ENCODE results near the gene RGS17. TPM values are rescaled to one million over a fixed set of nuclear protein-coding genes. Genes with fewer than 3 reads are reported as not detected.

RGS17 gene
- total and polyA plus RNA-seq, 2 donors, result 1.6 to 2.4 TPM

DNA sequence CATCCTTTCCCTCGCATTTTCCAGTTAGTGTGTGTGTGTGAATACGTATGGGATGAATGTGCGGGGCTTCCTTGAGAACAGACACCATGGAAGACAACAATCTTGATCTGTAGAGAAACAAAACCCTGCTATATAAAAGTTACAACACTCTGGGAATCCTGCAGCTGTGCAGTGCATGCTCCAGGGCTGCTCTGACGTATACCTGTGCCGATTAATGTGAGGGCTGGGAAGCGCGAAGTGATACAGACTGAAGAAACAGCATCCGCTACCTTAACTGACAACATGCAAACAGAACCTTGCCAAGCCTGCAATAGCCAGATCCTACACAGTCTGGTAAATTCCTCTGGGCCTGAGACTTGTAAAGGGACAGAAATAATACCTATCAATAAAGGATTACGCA lies 96.9 kb downstream of the RGS17 start:
- no peak overlapping the region for H3K27ac ChIP-seq (ENCODE audit: low read depth in 1 of 2, low read length in 1 of 2)
- no peaks in the 10 kb centered on the region for H3K36me3 ChIP-seq (ENCODE audit: control insufficient read depth in 2 of 2, insufficient read depth in 2 of 2, low read length in 1 of 2)
- no peak for DNase-seq (ENCODE audit: low read depth in 6 of 9, low spot score in 9 of 9)
- H3K9me3 ChIP-seq (ENCODE audit: control insufficient read depth in 2 of 2, insufficient read depth in 1 of 2, low read length in 1 of 2), result no peaks in the 10 kb centered on the region
- 96% methylated on average over 9 of the region's 9 CpGs for WGBS
- no peaks in the 10 kb centered on the region for H3K4me1 ChIP-seq (ENCODE audit: control insufficient read depth in 2 of 2, insufficient read depth in 2 of 2, low read length in 2 of 2)
- H3K4me3 ChIP-seq (ENCODE audit: low read length in 2 of 2), result no peak overlapping the region
- H3K27me3 ChIP-seq (ENCODE audit: control insufficient read depth in 2 of 2, insufficient read depth in 1 of 2, low read length in 1 of 2), result no peaks in the 10 kb centered on the region

DNA sequence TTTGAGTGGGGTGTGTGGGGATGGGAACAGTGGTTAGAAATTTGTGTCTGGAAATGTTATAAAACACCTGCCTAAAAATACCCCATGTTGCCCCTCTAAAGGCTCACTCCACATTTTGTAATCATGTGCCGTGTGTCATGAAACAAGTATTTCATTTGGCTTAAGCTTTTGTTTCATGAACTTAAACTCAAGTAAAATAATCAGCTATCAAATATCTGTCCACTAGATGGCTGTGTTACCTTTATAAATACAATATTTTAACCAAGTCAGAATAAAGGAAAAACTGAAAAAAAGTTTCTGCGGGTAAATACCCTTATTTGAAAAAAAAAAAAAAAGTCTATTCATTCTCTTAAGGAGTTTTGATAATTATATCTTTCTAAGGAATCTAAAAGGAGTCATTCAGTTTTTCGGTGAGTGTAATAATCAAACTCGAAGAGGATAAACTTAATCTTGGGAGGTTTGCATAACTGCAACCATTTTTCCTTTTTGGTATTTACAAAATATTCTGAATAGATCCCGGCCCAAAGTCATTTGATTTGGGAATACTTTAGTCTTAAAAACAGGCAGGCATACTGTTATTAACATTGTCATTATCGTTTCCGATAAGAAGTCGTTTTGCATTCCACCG lies 98.7 kb downstream of the RGS17 start:
- 80% methylated on average over 9 of the region's 9 CpGs for WGBS
- DNase-seq (ENCODE audit: low read depth in 6 of 9, low spot score in 9 of 9), result peak in 1 of 9 donors; percentile 28
- H3K4me1 ChIP-seq (ENCODE audit: control insufficient read depth in 2 of 2, insufficient read depth in 2 of 2, low read length in 2 of 2), result no peaks in the 10 kb centered on the region
- no peaks in the 10 kb centered on the region for H3K36me3 ChIP-seq (ENCODE audit: control insufficient read depth in 2 of 2, insufficient read depth in 2 of 2, low read length in 1 of 2)
- H3K9me3 ChIP-seq (ENCODE audit: control insufficient read depth in 2 of 2, insufficient read depth in 1 of 2, low read length in 1 of 2), result no peaks in the 10 kb centered on the region
- H3K27me3 ChIP-seq (ENCODE audit: control insufficient read depth in 2 of 2, insufficient read depth in 1 of 2, low read length in 1 of 2), result no peaks in the 10 kb centered on the region
- H3K27ac ChIP-seq (ENCODE audit: low read depth in 1 of 2, low read length in 1 of 2), result no peak overlapping the region
- H3K4me3 ChIP-seq (ENCODE audit: low read length in 2 of 2), result no peak overlapping the region

DNA sequence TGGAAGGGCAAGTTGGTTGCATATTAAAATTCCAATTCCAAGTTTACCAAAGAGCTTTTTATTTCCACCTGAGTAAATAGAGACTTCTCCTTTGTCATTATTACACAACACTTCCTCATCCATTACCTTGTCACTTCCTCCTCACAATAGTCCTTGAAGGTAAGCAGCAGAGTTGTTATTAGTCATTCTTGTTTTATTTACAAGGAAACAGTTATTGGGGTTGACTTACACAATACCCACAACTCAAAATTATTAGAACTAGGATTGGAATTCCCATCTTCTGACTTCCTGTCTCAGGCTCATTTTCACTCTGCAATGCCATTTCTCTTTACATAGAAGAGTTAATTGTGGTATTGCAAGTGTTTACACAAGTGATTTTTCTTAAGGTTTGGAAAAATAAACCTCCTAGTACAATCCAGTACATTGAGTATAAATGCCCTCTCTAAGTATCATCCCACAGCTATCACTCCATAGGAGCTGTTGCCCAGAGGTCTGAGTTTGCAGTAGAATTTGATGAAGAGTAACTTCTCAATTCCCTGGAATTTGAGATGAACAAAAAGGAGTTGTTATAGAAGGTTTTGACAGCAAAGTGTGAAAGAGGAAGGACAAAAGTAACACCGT lies 99.6 kb downstream of the RGS17 start:
- no peak overlapping the region for H3K4me3 ChIP-seq (ENCODE audit: low read length in 2 of 2)
- no peaks in the 10 kb centered on the region for H3K27me3 ChIP-seq (ENCODE audit: control insufficient read depth in 2 of 2, insufficient read depth in 1 of 2, low read length in 1 of 2)
- no peak overlapping the region for H3K27ac ChIP-seq (ENCODE audit: low read depth in 1 of 2, low read length in 1 of 2)
- H3K9me3 ChIP-seq (ENCODE audit: control insufficient read depth in 2 of 2, insufficient read depth in 1 of 2, low read length in 1 of 2), result no peaks in the 10 kb centered on the region
- H3K4me1 ChIP-seq (ENCODE audit: control insufficient read depth in 2 of 2, insufficient read depth in 2 of 2, low read length in 2 of 2), result no peaks in the 10 kb centered on the region
- no peaks in the 10 kb centered on the region for H3K36me3 ChIP-seq (ENCODE audit: control insufficient read depth in 2 of 2, insufficient read depth in 2 of 2, low read length in 1 of 2)
- WGBS, result 55% methylated on average over 1 of the region's 1 CpG
- DNase-seq (ENCODE audit: low read depth in 6 of 9, low spot score in 9 of 9), result no peak

DNA sequence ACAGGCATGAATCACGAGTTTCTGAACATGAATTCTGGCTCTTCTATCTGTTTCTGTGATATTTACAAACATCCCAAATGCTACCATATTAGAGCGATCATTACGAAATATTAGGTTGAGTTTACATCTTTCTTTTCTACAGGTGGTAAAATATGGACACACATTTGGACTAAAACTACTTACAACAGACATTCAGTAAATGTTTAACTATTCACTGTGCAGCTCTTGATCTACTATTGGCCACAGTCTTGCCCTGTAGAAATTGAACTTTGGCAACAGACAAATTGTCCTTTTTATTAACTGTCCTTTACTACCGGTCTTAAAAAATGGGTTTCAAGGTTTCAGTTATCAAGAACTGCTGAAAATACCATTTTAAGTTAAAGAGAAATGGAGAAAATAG lies 102.1 kb downstream of the RGS17 start:
- no peaks in the 10 kb centered on the region for H3K27me3 ChIP-seq (ENCODE audit: control insufficient read depth in 2 of 2, insufficient read depth in 1 of 2, low read length in 1 of 2)
- DNase-seq (ENCODE audit: low read depth in 6 of 9, low spot score in 9 of 9), result no peak
- no peaks in the 10 kb centered on the region for H3K9me3 ChIP-seq (ENCODE audit: control insufficient read depth in 2 of 2, insufficient read depth in 1 of 2, low read length in 1 of 2)
- H3K4me1 ChIP-seq (ENCODE audit: control insufficient read depth in 2 of 2, insufficient read depth in 2 of 2, low read length in 2 of 2), result peaks cover 0 to 3% of the 10 kb centered on the region in 2 donors
- H3K27ac ChIP-seq (ENCODE audit: low read depth in 1 of 2, low read length in 1 of 2), result no peak overlapping the region
- H3K4me3 ChIP-seq (ENCODE audit: low read length in 2 of 2), result no peak overlapping the region
- no peaks in the 10 kb centered on the region for H3K36me3 ChIP-seq (ENCODE audit: control insufficient read depth in 2 of 2, insufficient read depth in 2 of 2, low read length in 1 of 2)
- 81% methylated on average over 4 of the region's 4 CpGs for WGBS

DNA sequence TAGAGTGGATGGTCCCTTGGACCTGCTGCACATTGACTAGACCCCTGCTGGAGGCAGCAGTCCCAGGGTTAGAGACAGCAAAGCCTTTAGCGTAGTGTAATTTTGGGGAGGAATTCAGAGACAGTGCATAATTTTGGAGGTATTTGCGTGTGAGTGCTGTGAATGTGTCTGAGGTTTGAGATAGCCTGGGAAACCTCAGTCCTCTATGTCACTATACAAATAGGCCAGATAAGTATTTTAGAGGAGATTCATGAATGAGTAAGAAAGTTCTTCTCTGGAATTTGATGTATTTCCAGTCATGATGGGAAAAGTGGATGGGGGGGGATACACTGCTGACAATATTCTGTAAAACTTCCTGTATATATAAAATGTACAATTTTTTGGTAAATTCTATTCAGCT lies 102.8 kb downstream of the RGS17 start:
- no peak overlapping the region for H3K4me3 ChIP-seq (ENCODE audit: low read length in 2 of 2)
- no peaks in the 10 kb centered on the region for H3K9me3 ChIP-seq (ENCODE audit: control insufficient read depth in 2 of 2, insufficient read depth in 1 of 2, low read length in 1 of 2)
- no peak for DNase-seq (ENCODE audit: low read depth in 6 of 9, low spot score in 9 of 9)
- no peaks in the 10 kb centered on the region for H3K36me3 ChIP-seq (ENCODE audit: control insufficient read depth in 2 of 2, insufficient read depth in 2 of 2, low read length in 1 of 2)
- no peak overlapping the region for H3K27ac ChIP-seq (ENCODE audit: low read depth in 1 of 2, low read length in 1 of 2)
- WGBS, result 98% methylated on average over 2 of the region's 2 CpGs
- peaks cover 0 to 3% of the 10 kb centered on the region in 2 donors for H3K4me1 ChIP-seq (ENCODE audit: control insufficient read depth in 2 of 2, insufficient read depth in 2 of 2, low read length in 2 of 2)
- H3K27me3 ChIP-seq (ENCODE audit: control insufficient read depth in 2 of 2, insufficient read depth in 1 of 2, low read length in 1 of 2), result no peaks in the 10 kb centered on the region

DNA sequence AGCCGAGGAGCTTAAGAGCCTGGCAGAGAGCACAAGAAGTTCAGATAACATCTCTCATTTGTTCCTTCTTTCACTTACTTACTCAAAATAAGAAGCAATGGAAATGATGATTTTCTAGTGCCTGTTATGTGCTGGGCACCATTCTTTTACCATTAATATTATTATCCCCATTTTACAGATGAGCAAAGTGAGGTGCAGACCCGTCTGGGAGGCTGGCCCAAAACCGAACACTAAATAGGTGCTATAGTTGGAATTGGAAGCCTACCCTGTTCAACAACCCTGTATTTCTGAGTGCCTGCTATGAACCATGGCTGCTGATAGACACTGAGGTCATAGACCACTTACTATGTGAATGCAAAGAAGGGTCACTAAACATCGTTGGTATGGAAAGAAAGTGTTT lies 103.6 kb downstream of the RGS17 start:
- peaks cover 0 to 3% of the 10 kb centered on the region in 2 donors for H3K4me1 ChIP-seq (ENCODE audit: control insufficient read depth in 2 of 2, insufficient read depth in 2 of 2, low read length in 2 of 2)
- DNase-seq (ENCODE audit: low read depth in 6 of 9, low spot score in 9 of 9), result no peak
- no peaks in the 10 kb centered on the region for H3K27me3 ChIP-seq (ENCODE audit: control insufficient read depth in 2 of 2, insufficient read depth in 1 of 2, low read length in 1 of 2)
- H3K9me3 ChIP-seq (ENCODE audit: control insufficient read depth in 2 of 2, insufficient read depth in 1 of 2, low read length in 1 of 2), result no peaks in the 10 kb centered on the region
- H3K36me3 ChIP-seq (ENCODE audit: control insufficient read depth in 2 of 2, insufficient read depth in 2 of 2, low read length in 1 of 2), result no peaks in the 10 kb centered on the region
- no peak overlapping the region for H3K27ac ChIP-seq (ENCODE audit: low read depth in 1 of 2, low read length in 1 of 2)
- no peak overlapping the region for H3K4me3 ChIP-seq (ENCODE audit: low read length in 2 of 2)
- 88% methylated on average over 4 of the region's 4 CpGs for WGBS

DNA sequence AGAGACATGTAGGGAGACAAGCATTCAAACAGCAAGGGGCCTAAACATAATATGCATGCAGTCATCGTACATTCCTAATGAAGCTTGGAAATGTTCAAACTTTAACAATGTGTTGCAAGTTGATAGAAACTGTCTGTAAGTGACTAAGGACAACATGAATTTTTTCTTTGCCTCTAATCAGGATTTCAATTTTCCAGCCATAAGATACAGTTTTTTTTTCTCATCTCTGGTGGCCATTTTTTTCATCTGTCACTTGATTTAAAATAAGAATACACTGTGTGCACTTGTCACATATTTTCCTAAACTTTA lies 106.4 kb downstream of the RGS17 start:
- H3K27ac ChIP-seq (ENCODE audit: low read depth in 1 of 2, low read length in 1 of 2), result no peak overlapping the region
- 7% methylated on average over 1 of the region's 1 CpG for WGBS
- no peak overlapping the region for H3K4me3 ChIP-seq (ENCODE audit: low read length in 2 of 2)
- H3K36me3 ChIP-seq (ENCODE audit: control insufficient read depth in 2 of 2, insufficient read depth in 2 of 2, low read length in 1 of 2), result no peaks in the 10 kb centered on the region
- H3K9me3 ChIP-seq (ENCODE audit: control insufficient read depth in 2 of 2, insufficient read depth in 1 of 2, low read length in 1 of 2), result no peaks in the 10 kb centered on the region
- DNase-seq (ENCODE audit: low read depth in 6 of 9, low spot score in 9 of 9), result no peak
- H3K27me3 ChIP-seq (ENCODE audit: control insufficient read depth in 2 of 2, insufficient read depth in 1 of 2, low read length in 1 of 2), result no peaks in the 10 kb centered on the region
- H3K4me1 ChIP-seq (ENCODE audit: control insufficient read depth in 2 of 2, insufficient read depth in 2 of 2, low read length in 2 of 2), result peaks cover 0 to 3% of the 10 kb centered on the region in 2 donors

DNA sequence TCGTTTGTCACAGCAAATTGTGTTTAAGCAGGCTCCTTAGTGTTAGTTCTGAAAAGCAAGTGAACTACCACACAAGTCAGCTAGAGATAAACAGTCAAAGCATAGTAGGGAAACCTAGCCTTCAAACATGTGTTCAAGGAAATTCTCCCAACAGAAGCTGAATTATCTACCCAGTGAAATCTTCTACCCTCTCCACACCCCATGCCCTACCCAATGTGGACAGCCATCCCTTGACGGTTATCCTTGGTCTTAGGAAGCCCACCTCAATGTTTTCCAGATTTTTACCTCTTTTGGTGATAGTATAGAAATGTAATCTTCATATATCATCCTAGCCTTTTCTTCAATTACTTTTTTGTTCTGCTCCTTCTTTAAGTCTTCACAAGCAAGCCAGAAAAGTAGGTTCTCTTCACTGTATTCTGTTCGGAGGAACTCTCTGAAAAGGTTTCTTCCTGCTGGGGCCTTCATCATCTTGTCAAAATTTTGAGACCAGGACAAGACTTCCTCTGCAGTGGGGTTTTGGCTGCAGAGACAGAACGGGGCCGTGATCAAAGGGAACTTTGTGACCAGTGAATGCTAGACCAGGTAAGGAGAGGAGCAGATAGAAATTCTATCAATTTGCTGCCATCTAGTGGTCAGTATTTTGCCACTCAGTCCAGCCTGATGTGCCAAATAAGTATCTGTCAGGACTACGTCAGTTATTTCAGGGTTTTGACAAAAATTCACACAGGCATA lies 106.9 kb downstream of the RGS17 start:
- no peak overlapping the region for H3K4me3 ChIP-seq (ENCODE audit: low read length in 2 of 2)
- no peaks in the 10 kb centered on the region for H3K36me3 ChIP-seq (ENCODE audit: control insufficient read depth in 2 of 2, insufficient read depth in 2 of 2, low read length in 1 of 2)
- no peak overlapping the region for H3K27ac ChIP-seq (ENCODE audit: low read depth in 1 of 2, low read length in 1 of 2)
- no peaks in the 10 kb centered on the region for H3K9me3 ChIP-seq (ENCODE audit: control insufficient read depth in 2 of 2, insufficient read depth in 1 of 2, low read length in 1 of 2)
- H3K27me3 ChIP-seq (ENCODE audit: control insufficient read depth in 2 of 2, insufficient read depth in 1 of 2, low read length in 1 of 2), result no peaks in the 10 kb centered on the region
- DNase-seq (ENCODE audit: low read depth in 6 of 9, low spot score in 9 of 9), result peak in 8 of 9 donors; percentile 29 to 75 (median 48)
- 45% methylated on average over 6 of the region's 6 CpGs for WGBS
- H3K4me1 ChIP-seq (ENCODE audit: control insufficient read depth in 2 of 2, insufficient read depth in 2 of 2, low read length in 2 of 2), result peaks cover 0 to 3% of the 10 kb centered on the region in 2 donors

DNA sequence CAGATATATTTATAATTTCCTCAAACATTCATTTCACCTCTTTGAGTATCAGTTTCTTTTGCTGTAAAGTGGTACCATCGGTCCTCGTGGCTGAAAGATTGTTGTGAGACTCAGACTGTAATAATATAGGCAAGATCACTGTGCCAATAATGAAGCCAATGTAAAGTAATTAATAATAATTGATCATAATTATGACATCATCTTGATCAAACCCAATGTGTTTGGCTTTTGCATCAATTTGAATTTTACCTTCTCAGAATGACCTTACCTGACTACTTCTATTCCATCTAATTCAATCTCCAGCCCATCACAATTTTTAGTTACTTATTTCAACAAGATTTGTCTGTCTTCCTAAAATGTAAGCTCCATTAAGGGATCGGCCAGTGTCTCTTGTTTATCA lies 112.7 kb downstream of the RGS17 start:
- Histone ChIP-seq H3K9me3 (ENCODE audit: control insufficient read depth in 2 of 2, insufficient read depth in 1 of 2, low read length in 1 of 2) (no peaks in the 10 kb centered on the region), H3K4me1 (ENCODE audit: control insufficient read depth in 2 of 2, insufficient read depth in 2 of 2, low read length in 2 of 2) (no peaks in the 10 kb centered on the region), H3K27me3 (ENCODE audit: control insufficient read depth in 2 of 2, insufficient read depth in 1 of 2, low read length in 1 of 2) (no peaks in the 10 kb centered on the region), H3K36me3 (ENCODE audit: control insufficient read depth in 2 of 2, insufficient read depth in 2 of 2, low read length in 1 of 2) (no peaks in the 10 kb centered on the region), H3K27ac (ENCODE audit: low read depth in 1 of 2, low read length in 1 of 2) (no peak overlapping the region), H3K4me3 (ENCODE audit: low read length in 2 of 2) (no peak overlapping the region)
- 98% methylated on average over 3 of the region's 3 CpGs for WGBS
- DNase-seq (ENCODE audit: low read depth in 6 of 9, low spot score in 9 of 9), result no peak
